SHP77 treated with DMSO at 0.1 percent for 48 hours (cell line): ENCODE measurements around the gene PXK.

Experiments
- DNase-seq: peaks from one replicate; lab custom pipeline; 2025; lab: John Stamatoyannopoulos, UW

Gene PXK

DNA sequence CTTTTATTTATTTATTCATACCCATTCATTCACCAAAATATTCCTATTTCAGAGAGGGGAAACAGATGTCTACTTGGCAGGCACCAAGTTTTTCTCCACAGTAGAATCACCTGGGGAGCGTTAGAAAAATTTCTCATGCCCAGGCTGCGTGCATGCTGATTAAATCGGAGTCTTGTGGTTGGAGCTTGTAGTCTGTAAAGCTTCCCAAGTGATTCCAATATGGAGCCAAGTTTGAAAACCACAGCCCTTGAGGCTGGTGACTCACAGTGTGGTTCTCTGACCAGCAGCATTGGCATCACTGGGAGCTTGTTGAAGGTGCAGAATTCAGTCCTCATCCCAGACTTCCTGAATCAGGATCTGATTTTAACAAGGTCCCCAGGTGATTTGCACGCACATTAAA lies 51.2 kb downstream of the PXK start:
- DNase-seq = no peak

DNA sequence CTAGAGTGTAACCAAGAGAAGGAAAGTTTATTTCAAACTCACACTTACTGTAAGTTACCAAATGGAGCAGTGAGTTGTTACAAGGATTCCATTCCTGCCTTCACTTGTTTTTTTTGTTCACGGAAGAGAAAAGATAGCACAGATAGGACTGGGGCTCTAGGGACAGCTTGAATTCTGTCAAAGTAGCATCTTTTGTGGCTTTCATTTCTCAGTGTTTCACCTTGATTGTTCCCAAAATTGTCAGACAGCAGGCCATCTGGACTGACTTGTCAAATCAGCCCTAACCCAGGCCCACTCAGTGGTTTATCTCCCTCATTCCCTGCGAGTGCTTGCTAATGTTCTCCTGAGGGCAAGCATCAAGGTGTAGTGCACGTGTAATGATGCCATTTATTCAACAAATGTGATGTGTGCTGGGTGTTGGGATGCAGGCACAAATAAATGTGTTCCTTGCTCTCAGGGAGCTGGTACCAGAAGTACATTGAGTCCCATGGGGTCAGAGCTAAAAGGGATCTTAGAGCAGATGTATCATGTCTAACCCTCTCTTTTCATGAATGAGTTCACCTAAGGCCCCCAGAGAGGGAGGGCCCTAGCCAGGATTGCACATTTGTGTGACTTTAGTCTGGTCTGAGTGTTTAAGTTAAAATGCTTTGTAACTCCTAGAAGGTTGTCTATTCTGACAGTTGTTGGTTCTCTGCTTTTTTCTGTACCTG lies 51.8 kb downstream of the PXK start:
- DNase-seq = no peak

DNA sequence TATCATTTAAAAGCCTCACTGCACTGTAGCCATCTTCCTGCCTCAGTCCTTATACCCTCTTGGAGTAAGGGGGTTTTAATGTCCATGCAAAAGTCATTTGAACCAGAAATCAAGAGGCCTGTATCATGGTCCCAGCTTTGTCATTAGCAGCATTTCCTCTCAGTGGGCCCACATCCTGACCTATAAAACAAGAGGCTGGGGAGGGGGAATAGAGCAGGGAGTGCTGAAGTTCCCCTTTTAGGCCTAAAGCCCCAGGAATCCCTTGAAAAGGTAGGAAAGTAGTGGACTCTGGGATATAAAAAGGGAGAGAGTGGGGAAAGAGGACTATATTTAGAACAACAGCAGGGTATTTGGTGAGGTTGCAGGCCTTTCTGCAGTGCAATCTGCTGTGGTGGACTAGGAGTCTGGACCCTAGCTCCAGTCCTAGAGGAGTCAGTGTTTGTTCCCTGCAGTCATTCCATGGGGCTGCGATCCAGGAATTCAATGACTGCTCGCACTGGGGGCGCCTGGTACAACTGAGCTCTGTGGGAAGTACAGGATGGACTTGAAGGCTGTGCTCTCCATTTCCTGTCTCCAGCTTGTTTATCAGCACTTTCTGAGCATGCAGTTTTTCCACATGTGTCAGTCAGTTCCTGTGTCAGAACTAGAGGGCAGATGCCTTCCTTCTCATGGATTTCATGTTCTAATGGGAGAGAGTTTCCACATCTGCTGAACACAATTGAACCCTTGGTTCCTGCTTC lies 54.1 kb downstream of the PXK start:
- DNase-seq = no peak

DNA sequence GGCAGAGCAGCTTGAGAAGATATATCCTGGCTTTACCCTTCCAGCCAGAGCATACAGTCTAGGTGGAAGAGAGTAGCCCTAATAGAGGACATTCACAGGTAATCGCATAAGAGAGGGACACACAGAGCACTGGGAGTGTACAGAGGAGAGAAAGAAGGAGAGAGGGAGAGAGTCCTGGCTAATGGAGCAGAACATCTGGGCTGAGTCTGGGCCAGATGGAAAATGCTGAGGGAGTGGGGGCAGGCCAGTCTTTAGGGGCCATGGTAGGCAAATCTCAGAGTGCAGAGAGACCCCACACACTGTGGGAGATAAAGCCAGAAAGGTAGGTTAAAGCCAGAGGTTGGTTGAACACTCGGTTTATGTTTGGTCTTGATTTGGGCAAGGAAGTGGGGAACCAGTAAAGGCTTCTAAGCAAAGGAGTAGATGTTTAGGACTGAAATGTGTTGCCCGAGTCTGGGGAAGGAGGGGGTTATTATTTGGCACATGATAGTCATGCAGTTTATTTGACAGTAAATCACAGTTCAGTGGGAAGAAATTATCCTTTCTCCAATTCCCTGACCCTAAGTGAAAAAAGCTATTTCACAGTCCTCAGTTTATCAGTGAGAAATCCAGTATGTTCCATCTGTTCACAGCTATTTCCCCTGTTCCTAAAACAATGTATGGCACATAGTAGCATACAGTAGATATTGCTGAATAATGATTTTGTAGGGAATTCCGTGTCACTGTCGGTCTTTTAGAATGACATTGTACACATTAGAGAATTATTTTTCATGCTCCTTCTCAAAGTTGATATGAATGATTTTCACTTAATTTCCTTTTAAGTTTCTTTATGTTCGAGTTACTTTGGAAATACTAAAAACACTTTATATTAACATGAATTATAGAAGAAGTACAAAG lies 55.2 kb downstream of the PXK start:
- DNase-seq = no peak

DNA sequence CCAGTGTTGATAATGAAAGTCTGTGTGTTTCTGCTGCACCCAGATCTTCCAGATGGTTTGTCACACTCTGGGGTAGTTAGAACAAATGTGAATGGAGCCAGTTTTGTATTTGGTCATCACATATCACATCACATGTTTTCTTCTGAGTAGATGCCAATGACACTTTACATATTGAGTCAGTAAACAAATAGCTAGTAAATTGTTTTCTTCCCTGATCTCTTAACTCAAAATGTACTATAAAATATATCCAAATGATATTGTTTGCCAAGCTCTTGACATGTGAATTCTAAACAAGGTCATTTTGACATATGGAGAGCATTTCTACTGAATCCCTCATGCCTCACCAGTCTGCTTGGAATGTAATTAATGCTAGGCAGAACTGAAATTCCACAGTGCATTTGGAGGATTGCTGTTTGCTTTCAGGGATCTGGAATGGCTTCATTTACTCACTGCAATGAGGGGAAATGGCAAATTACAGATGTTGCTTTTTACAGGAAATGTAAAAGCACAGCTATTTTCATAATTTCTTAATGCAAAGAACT lies 55.9 kb downstream of the PXK start:
- DNase-seq = no peak

DNA sequence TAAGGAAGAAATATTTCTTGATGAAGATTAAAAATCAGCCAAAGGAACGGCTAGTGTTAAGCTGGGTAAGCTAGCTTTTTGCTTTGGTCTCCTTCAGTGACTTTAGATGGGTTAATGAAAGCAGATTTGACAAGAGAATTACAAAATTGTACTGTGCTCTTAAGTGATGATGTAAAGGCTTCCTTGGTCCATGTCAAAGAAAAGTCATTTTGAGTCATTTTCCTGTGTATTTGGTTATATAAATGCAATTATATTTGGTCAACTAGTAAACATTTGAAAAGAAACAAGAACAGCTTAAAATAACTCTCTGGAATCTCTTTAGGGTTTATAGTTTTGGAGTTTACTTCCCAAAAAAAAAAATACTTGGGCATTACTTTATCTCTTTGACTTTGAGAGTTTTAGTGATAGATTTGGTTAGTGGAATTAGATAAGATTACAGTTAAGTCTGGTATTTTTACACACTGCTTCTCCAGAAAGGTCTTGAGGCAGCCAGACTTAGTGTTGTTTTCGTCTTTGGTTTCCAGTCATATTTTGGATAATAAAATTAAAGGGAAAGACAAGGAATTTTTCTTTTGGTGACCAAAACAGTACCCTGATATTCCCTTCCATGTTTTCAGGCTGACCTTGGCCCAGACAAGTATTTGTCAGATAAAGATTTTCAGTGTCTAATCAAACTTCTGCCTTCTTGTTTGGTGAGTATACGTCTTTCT lies 58.6 kb downstream of the PXK start:
- DNase-seq = no peak

DNA sequence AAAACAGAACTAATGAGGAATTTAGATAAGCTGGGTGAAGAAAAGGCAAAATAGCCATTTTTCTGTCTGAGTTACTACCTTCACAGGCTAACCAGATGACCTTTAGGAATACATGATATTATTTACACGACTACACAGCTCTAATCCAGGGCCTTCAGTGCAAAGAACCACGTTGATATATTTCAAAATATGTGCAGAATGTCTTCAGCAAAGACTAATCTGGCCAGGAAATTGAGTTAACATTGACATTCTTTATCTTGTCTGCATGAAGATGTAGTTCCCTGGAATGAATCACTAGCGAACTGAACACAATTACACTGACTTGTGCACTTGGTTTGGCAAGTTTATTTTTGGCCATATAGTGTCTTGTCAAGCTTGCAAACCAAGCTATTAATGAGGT lies 59.5 kb downstream of the PXK start:
- no peak for DNase-seq

DNA sequence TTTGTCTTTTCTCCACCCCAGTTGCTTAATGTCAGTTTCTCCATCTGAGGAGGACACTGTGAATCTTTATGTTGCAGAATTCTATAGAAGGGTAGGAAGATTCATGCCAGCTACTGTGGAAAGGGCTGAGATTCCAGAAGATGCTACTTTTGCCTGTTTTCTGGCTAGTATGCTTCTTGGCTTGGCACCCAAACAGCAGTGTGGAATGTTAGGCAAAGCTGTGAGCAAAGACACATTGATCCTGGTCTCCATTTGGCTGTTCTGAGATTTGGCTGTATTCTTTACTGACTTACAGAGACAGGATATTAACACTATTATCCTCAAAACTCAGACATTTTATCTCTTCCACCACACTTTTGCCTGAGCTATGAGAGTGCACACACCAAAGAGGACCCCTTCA lies 61.6 kb downstream of the PXK start:
- DNase-seq = no peak

DNA sequence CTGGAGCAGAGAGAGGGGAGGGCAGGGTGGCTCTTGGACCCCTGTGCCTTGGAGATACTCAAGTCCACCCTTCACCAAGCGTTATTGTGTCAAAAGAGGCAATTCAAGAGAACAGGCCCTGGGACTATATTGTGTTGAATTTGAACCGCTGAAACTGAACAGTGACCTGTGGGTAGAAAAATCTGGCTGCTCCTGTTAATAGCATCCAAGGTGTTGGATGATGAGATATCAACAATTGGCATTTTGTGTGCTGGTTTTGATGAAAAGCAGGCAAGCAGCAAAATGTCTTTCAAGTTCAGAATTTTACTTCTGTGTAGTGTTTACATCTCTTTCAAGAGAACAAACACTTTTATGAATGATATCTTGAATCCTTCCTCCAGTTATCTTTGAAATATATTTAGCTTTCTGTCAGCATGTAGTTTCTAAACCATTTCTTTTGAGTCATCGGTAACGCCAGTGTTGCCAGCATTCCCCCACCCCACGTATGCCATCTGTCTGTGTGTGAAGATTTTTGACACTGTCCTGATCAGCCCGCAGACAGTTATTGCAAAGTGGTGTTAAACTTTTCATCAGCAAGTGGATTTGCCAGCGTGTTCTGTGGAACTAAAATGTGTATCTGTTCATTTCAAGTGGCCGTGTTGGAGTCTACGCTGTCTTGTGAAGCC lies 66.1 kb downstream of the PXK start:
- no peak for DNase-seq

DNA sequence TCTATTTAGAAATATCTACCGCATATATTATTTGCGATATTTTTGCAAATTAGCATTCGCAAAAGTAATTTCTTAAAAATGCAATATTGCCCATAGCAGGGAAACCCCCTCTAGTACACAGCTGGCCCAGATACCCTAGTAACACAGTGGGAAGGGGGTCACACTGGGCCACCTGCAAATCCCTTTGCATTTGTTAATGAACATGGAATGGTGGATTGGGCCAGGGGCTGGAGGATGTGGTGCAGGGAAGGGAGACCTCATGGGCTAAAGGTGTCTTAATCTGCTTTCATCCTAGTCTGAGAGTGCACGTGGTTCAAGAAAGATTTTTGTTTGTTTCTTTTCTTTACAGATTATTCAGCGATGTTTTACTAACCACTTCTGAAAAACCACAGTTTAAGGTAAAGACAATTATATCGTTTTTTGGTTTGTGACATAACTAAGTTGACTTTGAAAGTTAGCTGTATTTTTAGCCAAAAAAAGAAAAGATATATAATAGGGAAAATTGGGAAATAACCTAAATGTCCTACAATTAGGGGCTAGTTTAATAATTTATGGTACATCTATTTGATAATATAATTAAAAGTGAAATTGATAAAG lies 70.9 kb downstream of the PXK start:
- no peak for DNase-seq

DNA sequence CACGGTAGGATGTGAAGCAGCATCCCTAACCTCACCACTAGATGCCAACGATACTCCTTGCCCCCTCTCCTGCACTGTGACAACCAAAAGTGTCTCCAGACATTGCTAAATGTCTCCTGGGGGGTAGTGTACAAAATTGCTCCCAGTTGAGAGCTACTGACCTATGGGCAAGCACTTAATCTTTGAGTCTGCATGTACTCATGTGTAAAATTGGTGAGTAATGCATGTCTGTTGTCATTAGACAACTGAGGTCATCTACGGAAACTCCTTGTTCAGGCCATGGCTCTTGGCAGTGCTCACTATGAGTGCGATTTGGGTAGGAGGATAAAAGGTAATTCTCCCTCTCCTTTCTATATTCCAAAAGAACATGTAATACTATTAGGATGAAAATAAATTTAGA lies 71.7 kb downstream of the PXK start:
- DNase-seq = no peak

DNA sequence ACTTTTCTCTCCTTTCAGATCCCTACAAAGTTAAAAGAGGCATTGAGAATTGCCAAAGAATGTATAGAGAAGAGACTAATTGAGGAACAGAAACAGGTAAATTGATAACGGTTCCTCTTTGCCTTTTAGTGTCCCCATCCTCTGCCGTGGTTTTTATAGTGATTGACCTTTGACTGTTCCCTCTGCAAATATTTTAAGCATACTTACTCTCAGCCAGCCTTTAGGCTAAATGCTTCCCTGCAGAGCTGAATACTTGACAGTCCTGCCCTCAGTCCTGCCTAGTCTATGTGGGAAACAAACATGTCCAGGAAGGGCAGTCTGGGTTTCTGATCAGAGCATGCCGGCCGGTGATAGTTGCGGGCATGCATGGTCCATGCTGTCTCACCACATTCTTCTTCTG lies 76.2 kb downstream of the PXK start:
- DNase-seq = no peak

DNA sequence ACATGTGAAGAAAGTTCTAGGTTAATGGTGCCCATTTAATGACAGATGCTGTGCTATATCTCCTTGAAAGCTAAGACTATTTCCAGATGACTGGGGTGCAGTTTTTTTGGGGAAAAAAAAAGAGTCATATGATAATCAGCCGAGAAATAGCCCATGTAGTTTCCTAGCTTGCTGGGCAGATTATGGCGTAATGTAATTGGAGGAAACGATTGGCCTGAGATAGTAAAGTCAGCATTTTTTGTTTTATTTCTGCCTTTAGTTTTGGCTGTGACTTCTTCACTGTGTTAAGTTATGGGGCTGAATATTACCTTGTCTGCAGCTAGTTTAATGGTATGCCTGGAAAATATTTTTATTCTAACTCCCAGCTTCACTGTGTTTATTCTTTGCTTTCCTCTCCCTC lies 77.0 kb downstream of the PXK start:
- no peak for DNase-seq

DNA sequence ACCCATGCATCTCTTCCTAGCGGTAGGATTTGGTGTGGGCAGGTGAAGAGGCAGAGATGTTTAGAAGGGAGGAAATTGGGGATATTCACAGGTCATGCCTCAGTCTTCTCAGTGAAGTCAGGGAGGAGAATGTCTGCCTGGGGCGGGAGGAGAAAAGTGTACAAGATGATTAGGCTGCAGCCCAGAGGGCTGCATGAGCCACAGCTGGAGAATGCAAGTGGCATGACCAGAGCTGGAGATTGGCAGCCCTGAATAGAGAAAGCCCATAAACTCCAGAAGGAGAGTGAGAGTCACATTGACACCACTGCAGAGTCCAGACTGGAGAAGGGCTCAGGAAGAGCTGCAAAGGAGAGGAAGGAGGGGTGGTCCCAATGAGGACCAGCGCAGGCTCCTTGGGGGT lies 78.3 kb downstream of the PXK start:
- no peak for DNase-seq

DNA sequence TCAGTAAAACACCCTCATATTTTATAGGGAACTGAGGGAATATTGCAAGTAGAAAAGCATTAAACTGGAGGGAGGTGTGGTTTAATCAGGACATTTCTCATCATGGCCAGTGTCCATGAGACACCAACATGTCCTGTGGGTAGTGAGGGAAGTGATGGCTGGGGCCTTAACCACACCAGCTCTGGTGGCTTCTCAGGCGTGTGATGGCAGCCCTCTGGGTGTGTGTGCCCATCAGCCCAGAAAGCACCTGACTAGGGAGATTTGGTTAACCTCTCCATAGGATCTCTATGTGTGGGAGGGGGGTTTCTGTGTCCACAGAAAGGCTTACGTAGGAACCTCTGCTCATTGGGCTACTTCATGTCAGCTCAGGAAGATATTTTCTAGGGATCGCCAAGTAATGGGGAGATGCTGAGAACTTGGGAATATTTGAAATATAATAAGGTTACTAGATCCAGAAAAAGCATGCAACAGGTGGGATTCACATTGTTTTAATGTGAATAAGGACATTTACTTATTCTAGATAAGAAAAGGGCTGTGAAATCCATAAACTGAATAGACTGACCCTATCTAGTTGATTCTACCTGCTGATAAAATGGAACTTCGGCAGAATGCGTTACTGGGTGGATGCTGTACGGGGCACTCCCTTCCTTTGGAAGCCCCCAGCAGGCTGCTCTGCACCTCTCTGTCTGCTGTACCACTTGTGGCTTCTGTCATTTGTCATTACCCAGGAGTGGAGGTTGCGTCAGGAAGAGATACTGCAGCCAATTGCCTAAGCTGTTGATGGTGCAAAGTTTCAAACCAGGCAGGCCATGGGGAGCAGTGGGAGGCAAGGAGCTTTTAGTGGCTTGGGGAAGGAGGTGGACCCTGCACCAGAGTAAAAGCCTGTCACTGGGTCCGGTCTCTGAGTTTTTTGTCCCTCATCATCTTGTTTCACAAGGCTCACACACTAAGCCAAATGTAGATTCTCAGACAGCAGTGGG lies 79.4 kb downstream of the PXK start:
- DNase-seq = no peak

DNA sequence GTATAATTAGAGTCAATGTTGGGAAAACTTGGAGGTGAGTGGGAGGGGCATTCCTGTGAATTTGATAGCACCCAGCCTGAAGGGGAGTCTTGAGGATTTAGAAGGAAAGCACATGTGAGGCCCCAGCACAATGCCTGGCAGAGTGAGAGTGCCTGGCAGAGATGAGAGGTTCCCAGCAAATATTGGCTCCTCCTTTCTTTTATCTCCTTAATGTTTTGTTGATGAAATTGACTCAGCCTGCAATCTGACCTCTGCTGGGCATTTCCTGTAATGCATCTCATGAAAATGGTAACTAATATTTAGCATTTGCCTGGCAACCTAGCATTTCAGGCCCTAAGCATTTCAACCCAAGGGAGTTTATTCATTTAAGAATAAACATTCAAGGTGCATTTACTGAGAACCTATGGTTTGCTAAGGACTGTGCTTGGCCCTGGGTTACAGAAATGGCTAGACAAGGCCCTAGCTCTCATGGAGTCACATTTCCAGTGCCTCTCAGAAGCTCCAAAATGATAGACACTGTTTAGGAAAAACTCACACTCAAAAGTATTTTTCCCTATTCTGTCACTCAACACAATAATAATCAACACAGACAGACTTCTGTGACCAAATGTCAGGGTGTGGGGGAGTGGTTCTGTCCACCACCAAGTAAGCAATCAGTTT lies 82.0 kb downstream of the PXK start:
- peak; percentile 12 for DNase-seq

DNA sequence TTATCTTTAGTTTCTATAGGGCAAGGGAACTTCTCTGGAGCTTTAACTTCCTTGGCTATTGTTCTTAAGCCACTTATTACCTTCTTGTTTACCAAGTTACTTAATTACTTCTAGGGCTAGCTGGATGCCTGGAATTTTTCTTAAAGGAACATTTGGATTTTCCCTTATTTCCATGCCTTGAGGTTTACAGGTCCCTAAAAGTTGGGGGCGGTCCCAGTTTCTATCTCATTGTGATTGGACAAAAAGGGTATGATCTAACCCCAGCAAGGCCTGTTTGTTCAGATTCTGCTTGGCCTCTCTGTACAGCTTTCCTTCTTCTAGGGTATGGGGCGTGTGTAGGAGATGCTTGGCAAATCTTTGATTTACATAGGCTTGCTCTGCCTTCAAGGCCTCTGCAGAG lies 83.5 kb downstream of the PXK start:
- no peak for DNase-seq

DNA sequence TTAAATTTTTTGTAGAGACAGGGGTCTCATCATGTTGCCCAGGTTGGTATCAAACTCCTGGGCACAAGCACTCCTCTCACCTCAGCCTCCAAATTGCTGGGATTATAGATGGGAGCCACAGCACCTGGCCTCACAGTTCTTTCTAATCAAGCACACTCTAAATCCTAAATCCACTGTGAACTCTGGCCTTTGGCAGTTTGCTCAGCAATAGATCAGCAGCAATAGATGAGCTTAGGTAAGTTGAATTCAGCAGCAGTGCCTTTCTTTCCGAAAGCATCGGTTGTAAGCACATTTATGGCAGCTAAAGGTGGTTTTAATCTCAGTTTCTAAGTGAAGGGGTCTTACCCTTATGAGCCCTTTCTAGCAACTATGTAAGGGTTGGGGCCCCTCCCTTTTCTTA lies 84.4 kb downstream of the PXK start:
- no peak for DNase-seq

DNA sequence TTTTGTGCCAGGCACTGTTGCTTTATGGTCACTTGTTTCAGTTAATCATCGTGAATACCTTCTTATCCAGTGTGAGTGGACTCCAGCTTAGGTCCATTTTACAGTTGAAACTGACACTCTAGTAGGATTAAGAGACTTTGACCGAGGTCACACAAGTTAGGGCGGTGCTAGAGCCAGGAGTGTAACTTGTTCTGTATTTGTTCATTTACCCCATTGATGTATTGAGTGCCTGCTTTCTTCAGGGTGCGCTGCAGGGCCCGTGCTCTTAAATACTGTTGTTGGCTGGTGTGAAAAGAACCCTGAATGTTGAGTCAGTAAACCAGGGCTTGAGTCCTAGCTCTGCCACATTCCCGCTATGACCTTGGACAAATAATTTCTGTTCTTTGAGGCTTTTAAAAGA lies 85.5 kb downstream of the PXK start:
- no peak for DNase-seq
